Lung (tissue), 12 donors: ENCODE results near the gene CCR3. TPM values are rescaled to one million over a fixed set of nuclear protein-coding genes. Genes with fewer than 3 reads are reported as not detected.
"Not testable (repeated sequence)": the region's sequence is repeated elsewhere in the genome, so short reads cannot be mapped to it uniquely, and the experiment has no call there.

Experiments
- ATAC-seq: fragments of 200-7000 bp; cut with Tn5 transposase; one replicate; pipeline ENCODE4 v1.9.1; 2020; ENCODE audit warnings: moderate number of reproducible peaks; ENCODE audit not compliant: insufficient read depth, low FRiP score
- DNase-seq, 3 donors: peaks; one replicate each; pipeline ENCODE4 v3.0.0-alpha.2; 2013 to 2017
- H3K27ac ChIP-seq, 2 donors: one replicate each; pipeline ENCODE4 v1.5.1; 2013; ENCODE audit warnings: mild to moderate bottlenecking in 2 of 2, moderate library complexity in 2 of 2, control low read depth in 1 of 2, inconsistent platforms in 1 of 2, low read depth in 1 of 2, low read length in 1 of 2
- H3K27me3 ChIP-seq, 3 donors: one replicate each; pipeline ENCODE4 v1.5.1; 2013; ENCODE audit warnings: low read length in 2 of 3; ENCODE audit not compliant: control insufficient read depth in 3 of 3, insufficient read depth in 3 of 3
- H3K36me3 ChIP-seq, 4 donors: one replicate each; pipeline ENCODE4 v1.5.1; 2013; ENCODE audit warnings: low read length in 4 of 4, mild to moderate bottlenecking in 1 of 4, moderate library complexity in 1 of 4; ENCODE audit not compliant: control insufficient read depth in 4 of 4, insufficient read depth in 4 of 4
- H3K4me1 ChIP-seq, 5 donors: one replicate each; pipeline ENCODE4 v1.5.1; 2013; ENCODE audit warnings: low read length in 5 of 5, mild to moderate bottlenecking in 2 of 5, moderate library complexity in 1 of 5; ENCODE audit not compliant: control insufficient read depth in 5 of 5, insufficient read depth in 5 of 5
- H3K4me3 ChIP-seq: one replicate; pipeline ENCODE4 v1.5.1; 2013; ENCODE audit warnings: mild to moderate bottlenecking, control low read depth, moderate library complexity
- H3K9ac ChIP-seq, 2 donors: one replicate each; pipeline ENCODE4 v1.5.1; 2013; ENCODE audit warnings: low read length in 2 of 2, control low read depth in 1 of 2; ENCODE audit not compliant: insufficient read depth in 1 of 2
- H3K9me3 ChIP-seq, 4 donors: one replicate each; pipeline ENCODE4 v1.5.1; 2013; ENCODE audit warnings: low read length in 3 of 4, mild to moderate bottlenecking in 1 of 4, moderate library complexity in 1 of 4; ENCODE audit not compliant: control insufficient read depth in 4 of 4, insufficient read depth in 3 of 4
- CTCF ChIP-seq: IDR thresholded peaks from 2 replicates; pipeline ENCODE4 v1.5.1; 2012; ENCODE audit warnings: mild to moderate bottlenecking; ENCODE audit errors: control extremely low read depth, extremely low read depth
- WGBS, 2 donors: extraction: QIAGEN DNeasy Blood & Tissue Kit; methylation state at CpG; one replicate each; pipeline ENCODE4 v1.1.7; 2013; 5-methylcytosine and 5-hydroxymethylcytosine counted together
- polyA plus RNA-seq, 2 donors: library from polyadenylated mRNA; stranded (reverse); fragments of 200-250 nt; gene quantifications; one replicate each; pipeline ENCODE4 v1.2.1, GENCODE V29; 2013
- total RNA-seq, 2 donors: library from RNA; depleted of rRNA in 1 of 2; stranded (reverse); fragments of >200 nt in 1 of 2; gene quantifications; one replicate each; pipeline ENCODE4 v1.2.1, GENCODE V29; 2014 to 2021
- donor health status: control.
- donor health status: control.
- donor health status: Bipolar disorder and iron deficiency.
- donor health status: healthy.
- donor health status: DM: yes; HTN: yes; CAD: no.

The CCR3 gene
- total and polyA plus RNA-seq, 4 donors, result 0.15 to 0.88 (median 0.31) TPM; not detected in 1

GRCh38 chr3:46206282-46207015 is 35.8 kb upstream of the CCR3 start:
- 75 to 82% methylated on average over 6 of the region's 6 CpGs for whole genome bisulfite sequencing, 2 donors
- H3K9me3 ChIP-seq, result no peaks in the 10 kb centered on the region
- ATAC-seq, result no peak
- no peak overlapping the region for H3K9ac ChIP-seq
- peaks cover 0 to 10% (median 0%) of the 10 kb centered on the region in 4 donors for H3K36me3 ChIP-seq
- TF ChIP-seq CTCF, result no peak
- H3K4me3 ChIP-seq, result no peak overlapping the region
- peaks cover 0 to 23% (median 4%) of the 10 kb centered on the region in 5 donors for H3K4me1 ChIP-seq
- H3K27me3 ChIP-seq, result no peaks in the 10 kb centered on the region
- DNase-seq, result peak in 1 of 3 donors; percentile 39
- peak overlapping the region in 1 of 2 donors; percentile 67 for H3K27ac ChIP-seq

DNA sequence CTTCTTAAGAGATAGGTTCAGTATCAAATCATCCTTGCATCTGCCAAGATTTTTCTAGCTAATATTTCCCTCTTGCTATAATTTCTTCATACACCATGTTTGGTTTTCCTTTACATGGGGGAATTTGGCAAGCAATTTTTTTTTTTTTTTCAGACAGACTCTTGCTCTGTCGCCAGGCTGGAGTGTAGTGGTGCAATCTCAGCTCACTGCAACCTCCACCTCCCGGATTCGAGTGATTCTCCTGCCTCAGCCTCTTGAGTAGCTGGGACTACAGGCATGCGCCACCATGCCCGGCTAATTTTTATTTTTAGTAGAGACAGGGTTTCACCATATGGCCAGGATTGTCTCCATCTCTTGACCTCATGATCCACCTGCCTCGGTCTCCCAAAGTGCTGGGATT is 34.7 kb upstream of the CCR3 start:
- not testable (repeated sequence) for H3K4me3 ChIP-seq, DNase-seq, H3K9me3 ChIP-seq, H3K9ac ChIP-seq, ATAC-seq, H3K27me3 ChIP-seq
- peak overlapping the region in 1 of 2 donors; percentile 46 for H3K27ac ChIP-seq
- 53 to 67% methylated on average over 6 of the region's 6 CpGs for WGBS, 2 donors
- peaks cover 0 to 23% (median 4%) of the 10 kb centered on the region in 5 donors for H3K4me1 ChIP-seq
- H3K36me3 ChIP-seq, result peaks cover 0 to 10% (median 0%) of the 10 kb centered on the region in 4 donors

DNA sequence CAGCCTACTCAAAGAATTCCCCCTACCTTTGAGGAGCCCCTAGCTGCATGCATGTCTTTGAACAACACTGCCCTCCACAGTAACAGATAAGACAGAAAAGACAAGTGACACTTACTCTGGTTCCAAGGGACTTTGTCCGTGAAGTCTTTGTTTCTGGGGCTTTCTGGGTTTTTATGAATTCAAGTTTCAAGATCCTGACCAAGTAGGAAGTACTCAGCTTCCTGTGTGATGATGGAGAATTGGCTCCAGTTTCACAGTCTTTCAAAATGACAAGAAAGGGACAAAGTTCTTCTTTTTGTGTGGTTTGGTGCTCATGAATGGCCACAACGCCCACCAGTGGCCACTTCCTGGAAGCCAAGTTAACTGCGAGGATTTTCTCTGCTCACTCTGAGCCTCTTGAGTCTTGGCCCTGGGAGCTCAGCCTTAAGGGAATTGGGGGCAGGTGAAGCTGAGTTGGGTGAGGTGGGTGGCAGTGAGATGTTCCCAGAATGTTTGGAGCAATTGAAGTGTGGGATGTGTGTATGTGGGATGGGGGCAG is 34.0 kb upstream of the CCR3 start, which contains the start of gene CCR1:
Gene CCR1, minus strand, starts transcription at position 147 of the 538 bp plus-strand sequence. CDS start 4,000 bp downstream, outside the sequence.
- no peak within 1 kb of the TSS for H3K4me3 ChIP-seq
- peak; percentile 63 to 91 (median 85) for DNase-seq
- no peaks in the 10 kb centered on the region for H3K27me3 ChIP-seq
- WGBS, 2 donors, result 5 to 25% methylated on average over 3 of the region's 3 CpGs
- ATAC-seq, result peak; percentile 12
- H3K4me1 ChIP-seq, result peaks cover 0 to 23% (median 4%) of the 10 kb centered on the region in 5 donors
- TF ChIP-seq CTCF, result peak; percentile 9
- peak within 1 kb of the TSS in 1 of 2 donors; percentile 73 for H3K27ac ChIP-seq
- H3K9ac ChIP-seq, result no peak within 1 kb of the TSS
- no peaks in the 10 kb centered on the region for H3K9me3 ChIP-seq
- H3K36me3 ChIP-seq, result peaks cover 0 to 5% (median 0%) of the 10 kb centered on the region in 4 donors

DNA sequence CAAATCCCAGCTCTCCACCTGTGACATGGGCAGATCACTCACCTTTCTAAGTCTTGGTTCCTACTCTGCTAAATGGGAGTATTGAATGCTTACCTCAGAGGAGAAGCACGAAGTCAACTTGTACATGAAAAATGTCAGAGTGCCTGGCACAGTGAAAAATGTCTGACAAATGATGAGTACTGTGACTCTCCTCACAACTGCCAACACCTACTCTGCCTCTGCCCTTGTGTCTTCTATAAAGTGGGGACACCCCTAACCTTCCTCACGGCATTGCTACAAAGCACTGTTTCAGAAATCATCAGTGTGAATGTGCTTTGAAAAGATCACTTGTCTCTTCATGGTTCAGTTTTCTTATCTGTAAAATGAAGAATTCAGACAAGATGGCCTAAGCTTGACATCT is 33.2 kb upstream of the CCR3 start:
- no peak for ATAC-seq
- H3K4me3 ChIP-seq, result no peak overlapping the region
- no peak overlapping the region for H3K27ac ChIP-seq
- TF ChIP-seq CTCF, result no peak
- no peaks in the 10 kb centered on the region for H3K9me3 ChIP-seq
- peaks cover 0 to 23% (median 4%) of the 10 kb centered on the region in 5 donors for H3K4me1 ChIP-seq
- WGBS, 2 donors, result 47 to 76% methylated on average over 2 of the region's 2 CpGs
- H3K27me3 ChIP-seq, result no peaks in the 10 kb centered on the region
- H3K36me3 ChIP-seq, result no peaks in the 10 kb centered on the region
- no peak overlapping the region for H3K9ac ChIP-seq
- no peak for DNase-seq
